GM18502 (cell line): ENCODE data around the gene ADGRL3.
"Not testable (repeated sequence)": the region's sequence is repeated elsewhere in the genome, so short reads cannot be mapped to it uniquely, and the experiment has no call there.

Source experiments
- ATAC-seq: cut with Tn5 transposase; IDR thresholded peaks from one replicate; pipeline ENCODE4 v1.9.1; 2021; ENCODE audit warnings: mild to moderate bottlenecking; ENCODE audit not compliant: unreplicated experiment, poor library complexity

The ADGRL3 gene

DNA sequence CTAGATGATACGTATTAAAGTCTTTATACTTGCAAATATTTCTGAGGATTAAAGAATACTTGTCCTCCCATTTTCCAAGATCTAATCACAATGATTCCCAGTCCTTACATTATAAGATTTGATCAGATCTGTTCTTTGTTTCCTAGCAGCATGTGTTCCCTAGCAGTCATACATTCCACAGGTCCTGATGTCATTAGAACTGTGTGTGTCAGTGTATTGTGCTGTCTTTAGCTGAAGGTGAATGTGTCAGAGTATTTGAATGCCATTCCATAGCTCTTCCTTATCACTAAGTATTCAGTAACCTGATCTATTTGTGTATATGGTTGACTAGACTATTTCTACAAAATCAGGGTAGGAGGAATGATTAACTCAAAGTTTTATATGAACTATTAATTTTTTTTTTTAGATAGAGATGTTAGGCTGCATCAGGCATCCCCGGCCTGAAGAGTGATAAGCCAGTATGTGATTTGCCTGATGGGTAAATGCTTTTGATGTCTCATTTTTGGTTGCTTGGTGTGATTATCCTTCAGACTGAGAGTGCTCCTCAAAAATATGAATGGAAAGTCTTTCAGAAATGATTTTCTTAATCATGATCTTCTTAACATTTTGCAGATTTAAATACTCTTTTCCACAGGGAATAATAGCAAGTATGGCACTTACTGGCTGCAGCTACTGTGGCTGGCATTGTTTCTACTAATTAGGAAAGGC lies 4.4 kb downstream of the ADGRL3 start:
- no peak for ATAC-seq

GRCh38 chr4:61205066-61205465 lies 4.9 kb downstream of the ADGRL3 start:
- ATAC-seq: no peak

DNA sequence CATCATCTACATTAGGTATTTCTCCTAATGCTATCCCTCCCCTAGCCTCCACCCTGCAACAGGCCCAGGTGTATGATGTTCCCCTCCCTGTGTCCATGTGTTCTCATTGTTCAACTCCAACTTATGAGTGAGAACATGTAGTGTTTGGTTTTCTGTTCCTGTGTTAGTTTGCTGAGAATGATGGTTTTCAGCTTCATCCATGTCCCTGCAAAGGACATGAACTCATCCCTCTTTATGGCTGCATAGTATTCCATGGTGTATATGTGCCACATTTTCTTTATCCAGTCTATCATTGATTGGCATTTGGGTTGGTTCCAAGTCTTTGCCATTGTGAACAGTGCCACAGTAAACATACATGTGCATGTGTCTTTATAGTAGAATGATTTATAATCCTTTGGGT lies 7.0 kb downstream of the ADGRL3 start:
- ATAC-seq: not testable (repeated sequence)

DNA sequence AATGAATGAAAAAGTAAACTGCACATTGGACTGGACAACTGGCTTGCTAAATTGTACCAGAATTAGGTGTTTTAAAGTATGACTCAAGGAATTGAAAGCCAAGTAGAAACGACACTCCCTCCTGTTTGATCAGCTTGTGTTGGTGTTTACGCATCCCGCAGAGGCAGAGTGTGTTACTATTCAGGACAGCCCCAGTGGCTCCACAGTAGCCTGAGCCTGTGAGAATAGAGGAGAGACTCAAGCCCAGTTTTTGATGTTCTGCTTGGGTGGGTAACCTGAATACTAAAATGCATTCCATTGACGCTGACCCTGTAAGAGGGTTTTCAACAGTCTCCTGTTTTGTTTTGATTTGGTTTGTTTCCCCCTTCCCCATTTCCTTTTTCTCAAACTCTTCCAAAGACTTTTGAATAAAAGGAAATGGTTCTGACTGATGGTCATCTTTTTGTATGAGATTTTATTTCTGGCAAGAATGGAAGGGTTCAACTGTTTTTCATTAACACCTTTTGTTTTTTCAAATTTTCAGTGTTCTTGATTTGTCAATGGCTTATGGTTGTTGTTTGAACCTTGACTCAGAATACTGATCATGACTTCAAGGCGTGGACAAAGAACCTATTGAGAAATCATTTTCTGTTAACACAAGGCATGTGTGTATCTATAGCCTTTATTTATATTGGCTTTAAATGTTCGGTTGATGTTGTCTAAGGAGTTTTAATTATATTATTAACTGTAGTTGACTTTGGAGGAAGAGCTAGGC lies 10.2 kb downstream of the ADGRL3 start:
- ATAC-seq: no peak

- ATAC-seq: no peak
Measured at GRCh38 chr4:61211781-61212180, 11.7 kb downstream of the ADGRL3 start.

DNA sequence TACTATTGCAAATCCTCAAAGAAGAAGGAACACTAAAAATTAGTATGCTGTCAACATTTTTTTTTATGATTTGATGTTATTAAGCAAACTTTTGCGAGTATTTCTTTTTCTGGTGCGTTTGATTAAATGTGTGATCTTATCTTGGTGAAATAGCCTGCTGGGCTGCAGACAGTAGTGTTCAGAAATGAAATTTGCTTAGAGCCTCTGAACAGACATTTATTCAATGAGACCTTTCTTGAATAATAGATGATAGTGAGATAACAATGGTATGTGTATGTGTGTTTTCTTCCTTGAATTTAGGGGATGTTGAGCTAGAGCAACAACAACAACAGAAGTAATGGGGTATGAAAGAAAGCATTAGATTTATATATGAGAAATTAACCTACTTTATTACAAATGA lies 12.7 kb downstream of the ADGRL3 start:
- no peak for ATAC-seq

DNA sequence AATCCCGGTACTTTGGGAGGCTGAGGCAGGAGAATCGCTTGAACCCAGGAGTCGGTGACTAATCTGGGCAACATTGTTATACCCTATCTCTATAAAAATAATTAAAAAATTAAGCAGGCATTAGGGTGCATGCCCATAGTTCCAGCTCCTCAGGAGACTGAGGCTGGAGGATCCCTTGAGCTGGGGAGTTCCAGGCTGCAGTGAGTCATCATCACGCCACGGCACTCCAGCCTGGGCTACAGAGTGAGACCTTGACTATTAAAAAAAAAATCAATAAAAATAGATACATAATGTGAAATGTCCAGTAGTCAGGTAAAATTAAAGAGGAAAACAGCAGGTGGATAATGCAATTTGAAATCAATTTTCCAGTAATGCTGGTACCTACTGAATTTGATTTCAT lies 14.6 kb downstream of the ADGRL3 start:
- ATAC-seq: no peak

GRCh38 chr4:61217222-61217621 lies 17.1 kb downstream of the ADGRL3 start:
- no peak for ATAC-seq

- no peak for ATAC-seq
Measured at GRCh38 chr4:61220556-61220955, 20.4 kb downstream of the ADGRL3 start.

DNA sequence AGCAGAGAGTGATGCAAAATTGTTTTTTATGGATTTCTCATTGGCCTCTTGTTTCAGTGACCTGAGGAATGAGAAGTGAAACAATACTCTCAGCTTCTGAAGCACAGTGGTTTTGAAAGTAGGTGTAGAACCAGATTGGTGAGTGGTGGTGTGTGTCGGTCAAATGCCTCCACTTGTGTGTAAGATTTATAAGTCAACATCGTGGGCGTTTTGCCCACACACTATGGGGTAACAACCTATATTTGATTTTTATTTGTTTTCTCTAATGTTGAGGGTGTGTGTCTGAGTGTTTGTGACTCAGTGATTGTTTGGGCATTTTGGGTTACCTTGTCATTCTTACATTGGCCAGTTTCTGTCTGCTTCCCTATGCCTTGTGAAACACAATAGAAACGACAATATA lies 23.3 kb downstream of the ADGRL3 start:
- ATAC-seq: no peak

GRCh38 chr4:61224573-61224972 lies 24.4 kb downstream of the ADGRL3 start:
- no peak for ATAC-seq

- no peak for ATAC-seq
Measured at GRCh38 chr4:61225656-61226055, 25.5 kb downstream of the ADGRL3 start.

- no peak for ATAC-seq
Measured at GRCh38 chr4:61231421-61231820, 31.3 kb downstream of the ADGRL3 start.

- no peak for ATAC-seq
Measured at GRCh38 chr4:61239250-61239649, 39.1 kb downstream of the ADGRL3 start.

DNA sequence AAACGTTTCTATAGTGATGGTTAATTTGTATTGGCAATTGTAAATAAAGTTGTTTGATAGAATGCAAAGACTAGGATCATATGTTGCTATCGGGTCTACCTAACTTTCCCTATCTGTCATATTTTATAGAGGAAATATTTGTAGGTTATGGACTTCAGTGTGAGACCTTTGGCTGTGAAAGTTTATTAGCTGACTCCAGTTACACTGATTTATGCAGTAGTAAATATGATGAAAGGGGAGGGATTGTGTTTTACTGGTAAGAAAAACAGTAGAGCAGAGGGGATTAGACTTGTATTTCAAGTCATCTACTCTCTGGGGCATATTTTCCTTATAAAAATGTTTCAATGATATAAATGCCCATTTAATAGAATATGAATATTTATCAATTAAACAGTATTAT lies 43.8 kb downstream of the ADGRL3 start:
- ATAC-seq: no peak

DNA sequence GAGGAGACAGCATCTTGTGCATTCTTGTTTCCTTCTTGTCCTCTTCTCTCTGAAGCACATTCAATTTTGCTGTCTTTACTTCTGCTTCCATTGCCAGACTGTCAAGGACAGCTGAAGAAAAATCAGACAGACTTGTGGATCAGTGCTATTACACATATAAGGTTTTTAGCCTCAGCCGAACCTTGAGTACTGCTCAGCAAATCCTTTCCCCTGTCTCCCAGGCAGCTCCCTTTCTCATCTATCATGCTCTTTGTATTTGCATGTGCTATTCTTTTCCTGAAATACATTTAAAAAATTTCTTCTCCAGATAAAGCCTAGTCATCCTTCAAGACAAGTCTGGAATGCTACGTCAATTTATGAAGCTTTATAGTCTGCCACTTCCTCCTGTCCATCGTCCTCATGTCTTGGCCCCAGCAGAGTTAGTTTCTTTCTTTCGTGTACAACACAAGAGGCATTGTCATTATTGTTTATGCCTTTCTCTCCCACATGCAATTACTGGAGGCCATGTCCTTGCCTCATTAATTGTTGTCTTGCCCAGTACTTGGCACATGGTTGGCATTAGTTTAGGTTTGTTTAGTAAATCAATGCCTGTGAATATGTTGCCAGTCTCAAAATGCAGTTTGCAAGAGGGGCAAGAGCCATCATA lies 45.1 kb downstream of the ADGRL3 start:
- ATAC-seq: no peak

DNA sequence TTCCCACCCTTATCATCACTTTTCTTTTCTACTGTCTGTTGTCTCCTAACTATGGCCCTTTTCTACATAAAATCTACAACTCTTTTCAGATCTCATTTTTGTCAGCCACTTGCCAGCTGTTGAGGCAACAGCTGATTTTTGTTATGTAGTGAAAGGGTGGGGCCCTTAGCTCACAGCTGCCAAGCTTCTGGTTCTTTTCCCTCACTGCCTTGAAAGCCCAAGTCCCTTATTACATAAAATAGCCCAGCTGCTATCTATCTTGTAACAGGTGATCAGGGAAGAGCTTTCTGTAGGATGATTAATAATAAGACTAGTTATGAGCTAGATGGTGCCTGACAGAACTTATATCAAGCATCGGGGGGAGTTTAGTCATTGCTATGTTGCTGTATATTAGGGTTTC lies 45.9 kb downstream of the ADGRL3 start:
- ATAC-seq: no peak

DNA sequence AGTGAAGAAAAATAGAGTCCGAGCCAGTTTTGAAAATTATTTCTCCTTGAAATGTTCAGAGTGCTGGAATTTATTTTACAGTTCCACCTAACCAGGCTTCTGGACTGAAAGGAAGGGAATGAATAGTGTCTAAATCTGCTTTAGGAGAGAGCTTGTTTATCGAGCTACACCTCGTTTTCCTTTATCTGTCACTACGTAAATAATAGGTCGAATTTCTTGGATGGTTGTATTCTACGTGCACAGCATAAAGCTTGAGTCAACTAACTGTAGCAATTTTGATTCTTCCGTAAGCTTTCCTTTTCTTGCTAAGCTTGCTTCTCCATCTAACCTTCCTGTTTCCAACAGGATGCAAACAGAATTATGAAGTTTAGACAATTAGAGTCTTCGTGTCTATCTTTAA lies 48.6 kb downstream of the ADGRL3 start:
- ATAC-seq: no peak

GRCh38 chr4:61251129-61251528 lies 51.0 kb downstream of the ADGRL3 start:
- ATAC-seq: no peak

DNA sequence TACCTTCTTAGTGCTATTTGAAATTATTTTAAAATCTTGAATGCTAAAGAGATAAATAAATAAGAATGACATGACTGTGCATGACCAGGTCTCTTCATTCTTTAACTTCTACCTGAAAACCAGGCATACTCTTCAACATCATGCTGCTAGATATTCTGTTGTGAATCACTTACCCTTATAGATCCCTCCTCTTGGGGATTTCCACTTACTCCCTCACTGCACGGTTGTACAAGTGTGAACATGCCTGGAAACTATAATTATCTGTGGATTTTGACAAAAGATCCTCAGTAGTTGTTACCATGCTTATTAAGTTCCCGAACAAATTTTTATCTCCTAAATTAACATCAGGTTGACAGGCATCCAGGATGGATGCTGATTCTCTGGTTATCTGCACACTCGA lies 54.3 kb downstream of the ADGRL3 start:
- no peak for ATAC-seq

GRCh38 chr4:61273233-61273632 lies 73.1 kb downstream of the ADGRL3 start:
- ATAC-seq: no peak

DNA sequence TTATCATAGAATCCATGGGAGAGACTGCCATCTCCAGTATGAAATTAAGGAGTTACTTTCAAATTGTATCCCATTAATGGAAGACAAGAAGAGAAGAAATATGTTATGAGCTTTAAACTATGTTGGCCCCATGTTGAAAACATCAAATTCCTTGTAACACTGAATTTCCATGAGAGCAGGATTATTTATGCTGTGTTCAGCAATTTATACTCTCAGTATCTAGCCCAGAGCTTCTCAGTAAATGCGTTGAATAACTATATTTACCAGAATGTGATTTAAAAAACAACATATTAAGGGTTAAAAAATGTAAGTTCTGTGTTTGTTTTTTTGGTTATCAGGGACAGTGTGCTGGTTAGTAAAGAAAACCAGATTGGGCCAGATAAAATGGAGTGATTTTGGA lies 74.2 kb downstream of the ADGRL3 start:
- ATAC-seq: no peak
